GM18505 (cell line): Measurements from ENCODE around the gene MOCOS.

Experiments
- ATAC-seq: cut with Tn5 transposase; IDR thresholded peaks from one replicate; pipeline ENCODE4 v1.9.1; 2021; ENCODE audit not compliant: unreplicated experiment
- POLR2A ChIP-seq: IDR thresholded peaks from 4 replicates; pipeline ENCODE4 v1.6.1; 2011; ENCODE audit warnings: borderline replicate concordance; ENCODE audit not compliant: insufficient read depth, insufficient read length; ENCODE audit errors: extremely low read depth

MOCOS gene

GRCh38 chr18:36169938-36170337 lies 17.4 kb upstream of the MOCOS start:
- no peak for TF ChIP-seq POLR2A
- no peak for ATAC-seq

GRCh38 chr18:36175481-36175880 lies 11.8 kb upstream of the MOCOS start:
- no peak for TF ChIP-seq POLR2A

GRCh38 chr18:36176177-36176584 lies 11.1 kb upstream of the MOCOS start:
- no peak for ATAC-seq
- TF ChIP-seq POLR2A, result no peak

More at GRCh38 chr18:36175481-36175880, 11.8 kb upstream of the MOCOS start:
- ATAC-seq, result no peak

GRCh38 chr18:36176711-36177110 lies 10.6 kb upstream of the MOCOS start:
- TF ChIP-seq POLR2A, result no peak
- ATAC-seq, result no peak

- ATAC-seq, result no peak
- no peak for TF ChIP-seq POLR2A
Observed at GRCh38 chr18:36177913-36178312, 9.4 kb upstream of the MOCOS start.

- ATAC-seq, result no peak
- no peak for TF ChIP-seq POLR2A
Observed at GRCh38 chr18:36179562-36180355, 7.5 kb upstream of the MOCOS start.

GRCh38 chr18:36181441-36181840 lies 5.9 kb upstream of the MOCOS start:
- no peak for ATAC-seq
- no peak for TF ChIP-seq POLR2A

GRCh38 chr18:36181898-36182506 lies 5.3 kb upstream of the MOCOS start:
- no peak for TF ChIP-seq POLR2A
- no peak for ATAC-seq

- TF ChIP-seq POLR2A, result no peak
- no peak for ATAC-seq
Observed at GRCh38 chr18:36183033-36183432, 4.3 kb upstream of the MOCOS start.

- no peak for TF ChIP-seq POLR2A
- no peak for ATAC-seq
Observed at GRCh38 chr18:36183987-36184386, 3.3 kb upstream of the MOCOS start.

GRCh38 chr18:36185157-36185556 lies 2.1 kb upstream of the MOCOS start:
- ATAC-seq, result no peak
- TF ChIP-seq POLR2A, result no peak

GRCh38 chr18:36185901-36186460 lies 1.3 kb upstream of the MOCOS start:
- no peak for ATAC-seq
- no peak for TF ChIP-seq POLR2A

- no peak for TF ChIP-seq POLR2A
- ATAC-seq, result no peak
Observed at GRCh38 chr18:36186461-36187192, 670 bp upstream of the MOCOS start.
